H1 (cell line): ENCODE results near the gene SRCIN1.

ENCODE experiments used
- ATF3 ChIP-seq: IDR thresholded peaks from 2 replicates; pipeline ENCODE4 v1.6.1; 2011; ENCODE audit warnings: low read depth, mild to moderate bottlenecking, low read length; ENCODE audit not compliant: insufficient read depth
- BRCA1 ChIP-seq: IDR thresholded peaks from 2 replicates; pipeline ENCODE4 v1.6.1; 2012; ENCODE audit warnings: low read depth, low read length, improper control_type of control experiment
- CBX5 ChIP-seq: fragments of 300-800, 300-1000 bp; sonication (generic); IDR thresholded peaks from 2 replicates; pipeline ENCODE4 v1.7.1; 2016; ENCODE audit warnings: antibody characterized with exemption, low read length, low read depth
- CTBP2 ChIP-seq: IDR thresholded peaks from 2 replicates; pipeline ENCODE4 v1.7.0; 2011; ENCODE audit warnings: borderline replicate concordance, mild to moderate bottlenecking, moderate library complexity, mixed read lengths, low read length; ENCODE audit not compliant: insufficient read depth, insufficient read length
- HDAC6 ChIP-seq: IDR thresholded peaks from one replicate; pipeline ENCODE4 v1.7.1; 2012; ENCODE audit warnings: low read depth, mild to moderate bottlenecking, inconsistent platforms, low read length, moderate library complexity
- MAFK ChIP-seq: IDR thresholded peaks from 2 replicates; pipeline ENCODE4 v1.6.1; 2012; ENCODE audit warnings: low read depth, mild to moderate bottlenecking, improper control_type of control experiment, low read length
- NANOG ChIP-seq: IDR thresholded peaks from 2 replicates; pipeline ENCODE4 v1.6.1; 2011; ENCODE audit warnings: low read length, low read depth, mild to moderate bottlenecking, inconsistent platforms; ENCODE audit not compliant: insufficient read depth, poor library complexity, severe bottlenecking
- POLR2A ChIP-seq, 2 experiments: IDR thresholded peaks; 1 replicate in 1 of 2; 2 replicates in 1 of 2; pipeline ENCODE4 v1.6.1; 2011; ENCODE audit warnings: low read depth in 2 of 2, low read length in 2 of 2, mild to moderate bottlenecking in 2 of 2; ENCODE audit errors: control extremely low read depth in 1 of 2
- RFX5 ChIP-seq: IDR thresholded peaks from 2 replicates; pipeline ENCODE4 v1.6.1; 2011; ENCODE audit warnings: low read depth, low read length, improper control_type of control experiment, borderline replicate concordance
- TAF1 ChIP-seq: IDR thresholded peaks from 2 replicates; pipeline ENCODE4 v1.6.1; 2011; ENCODE audit warnings: mild to moderate bottlenecking, low read depth, low read length
- TF ChIP-seq, protein P1 (sequence below), 3 experiments: IDR thresholded peaks; 1 replicate in 2 of 3; 2 replicates in 1 of 3; pipeline versions ENCODE4 v1.5.1 to v1.6.1; 2011; ENCODE audit warnings: low read length in 3 of 3, mild to moderate bottlenecking in 3 of 3, inconsistent platforms in 2 of 3, low read depth in 1 of 3, moderate library complexity in 1 of 3; ENCODE audit not compliant: insufficient read depth in 1 of 3; ENCODE audit errors: control extremely low read depth in 1 of 3
- TF ChIP-seq, protein P2 (sequence below): IDR thresholded peaks from 2 replicates; pipeline ENCODE4 v1.6.1; 2012; ENCODE audit warnings: inconsistent platforms

- TF ChIP-seq HDAC6 (no peak), RFX5 (no peak), CBX5 (no peak), ATF3 (no peak), POLR2A (IDR thresholded peaks at IDR 0.05; ENCODE audit: control extremely low read depth in 1 of 2, low read depth in 2 of 2, low read length in 2 of 2) (no peak), BRCA1 (no peak), MAFK (no peak), NANOG (no peak), CTBP2 (no peak), TAF1 (no peak)
- TF ChIP-seq, protein P1, sequence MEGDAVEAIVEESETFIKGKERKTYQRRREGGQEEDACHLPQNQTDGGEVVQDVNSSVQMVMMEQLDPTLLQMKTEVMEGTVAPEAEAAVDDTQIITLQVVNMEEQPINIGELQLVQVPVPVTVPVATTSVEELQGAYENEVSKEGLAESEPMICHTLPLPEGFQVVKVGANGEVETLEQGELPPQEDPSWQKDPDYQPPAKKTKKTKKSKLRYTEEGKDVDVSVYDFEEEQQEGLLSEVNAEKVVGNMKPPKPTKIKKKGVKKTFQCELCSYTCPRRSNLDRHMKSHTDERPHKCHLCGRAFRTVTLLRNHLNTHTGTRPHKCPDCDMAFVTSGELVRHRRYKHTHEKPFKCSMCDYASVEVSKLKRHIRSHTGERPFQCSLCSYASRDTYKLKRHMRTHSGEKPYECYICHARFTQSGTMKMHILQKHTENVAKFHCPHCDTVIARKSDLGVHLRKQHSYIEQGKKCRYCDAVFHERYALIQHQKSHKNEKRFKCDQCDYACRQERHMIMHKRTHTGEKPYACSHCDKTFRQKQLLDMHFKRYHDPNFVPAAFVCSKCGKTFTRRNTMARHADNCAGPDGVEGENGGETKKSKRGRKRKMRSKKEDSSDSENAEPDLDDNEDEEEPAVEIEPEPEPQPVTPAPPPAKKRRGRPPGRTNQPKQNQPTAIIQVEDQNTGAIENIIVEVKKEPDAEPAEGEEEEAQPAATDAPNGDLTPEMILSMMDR (IDR thresholded peaks at IDR 0.05; ENCODE audit: control extremely low read depth in 1 of 3, insufficient read depth in 1 of 3, low read depth in 1 of 3, low read length in 3 of 3) = no peak
- TF ChIP-seq, protein P2, sequence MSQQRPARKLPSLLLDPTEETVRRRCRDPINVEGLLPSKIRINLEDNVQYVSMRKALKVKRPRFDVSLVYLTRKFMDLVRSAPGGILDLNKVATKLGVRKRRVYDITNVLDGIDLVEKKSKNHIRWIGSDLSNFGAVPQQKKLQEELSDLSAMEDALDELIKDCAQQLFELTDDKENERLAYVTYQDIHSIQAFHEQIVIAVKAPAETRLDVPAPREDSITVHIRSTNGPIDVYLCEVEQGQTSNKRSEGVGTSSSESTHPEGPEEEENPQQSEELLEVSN = no peak
These were observed 49.0 kb upstream of the SRCIN1 start for GRCh38 chr17:38654411-38655398.
